ENCODE measurements around the gene SEC61B. TPM values are rescaled to one million over a fixed set of nuclear protein-coding genes. Genes with fewer than 3 reads are reported as not detected.

Gene SEC61B
- total RNA-seq, 6 donors from 2014 or later: 26.2 to 128 (median 95.7) TPM

DNA sequence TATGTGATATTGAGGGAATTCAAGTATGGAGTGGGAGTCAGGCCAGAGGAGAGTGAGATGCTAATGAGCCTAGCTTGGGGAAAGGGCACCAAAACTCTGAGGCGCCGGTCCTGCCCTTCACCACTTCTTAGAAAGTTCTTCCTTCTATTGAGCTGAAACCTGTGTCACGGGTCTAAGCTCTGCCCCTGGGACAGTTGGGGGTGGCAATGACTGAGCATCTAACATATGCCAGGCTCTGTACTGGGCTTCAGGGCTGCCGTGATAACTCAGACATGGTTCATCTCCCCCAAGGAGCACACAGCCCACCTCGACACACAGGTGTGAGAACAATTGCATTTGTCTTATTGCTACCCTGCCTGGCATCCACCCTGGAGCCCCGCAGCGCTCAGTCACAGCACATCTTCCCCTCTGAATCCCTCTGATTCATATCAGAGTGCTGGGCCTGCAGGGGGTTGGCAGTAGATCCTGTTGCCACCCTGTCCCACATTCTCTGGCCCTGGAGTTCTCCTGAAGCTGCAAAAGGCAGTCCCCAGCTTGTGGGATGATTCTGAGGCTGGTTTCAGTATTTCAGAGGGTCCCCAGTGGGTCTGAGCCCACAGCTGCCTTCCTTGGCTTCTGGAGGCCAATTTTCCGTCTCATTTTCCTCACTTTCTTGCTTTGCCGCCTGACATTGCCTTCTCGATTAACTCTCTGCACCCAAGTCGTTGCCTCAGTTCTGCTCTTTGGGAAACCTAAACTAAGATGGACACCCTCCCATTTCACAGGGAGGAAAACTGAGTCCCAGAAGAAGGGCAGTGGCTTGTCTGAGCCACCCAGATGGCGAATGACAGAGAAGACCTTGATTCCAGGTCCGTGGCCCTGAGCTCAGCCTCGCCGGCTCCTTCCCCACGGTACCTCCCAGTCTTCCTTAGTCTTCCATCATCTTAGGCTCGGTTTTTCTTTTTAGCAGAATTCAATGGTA is 42.9 kb upstream of the SEC61B start:
- ATAC-seq (ENCODE audit: low FRiP score in 2 of 2) (no peak), DNase-seq (no peak)
- Histone ChIP-seq H3K27ac (no peak overlapping the region), H3K4me3 (no peak overlapping the region), H3K9me3 (no peaks in the 10 kb centered on the region), H3K27me3 (no peaks in the 10 kb centered on the region), H3K4me1 (peaks cover 0 to 4% (median 2%) of the 10 kb centered on the region in 4 donors), H3K36me3 (no peaks in the 10 kb centered on the region)
- TF ChIP-seq POLR2A (IDR thresholded peaks at IDR 0.05): no peak
- TF ChIP-seq EP300 (IDR thresholded peaks at IDR 0.05): no peak
- no peak for TF ChIP-seq CTCF (IDR thresholded peaks at IDR 0.05)
- TF ChIP-seq POLR2AphosphoS5 (IDR thresholded peaks at IDR 0.05): no peak
- WGBS, 2 donors: 90 to 91% methylated on average over 16 to 17 of the region's 17 CpGs

DNA sequence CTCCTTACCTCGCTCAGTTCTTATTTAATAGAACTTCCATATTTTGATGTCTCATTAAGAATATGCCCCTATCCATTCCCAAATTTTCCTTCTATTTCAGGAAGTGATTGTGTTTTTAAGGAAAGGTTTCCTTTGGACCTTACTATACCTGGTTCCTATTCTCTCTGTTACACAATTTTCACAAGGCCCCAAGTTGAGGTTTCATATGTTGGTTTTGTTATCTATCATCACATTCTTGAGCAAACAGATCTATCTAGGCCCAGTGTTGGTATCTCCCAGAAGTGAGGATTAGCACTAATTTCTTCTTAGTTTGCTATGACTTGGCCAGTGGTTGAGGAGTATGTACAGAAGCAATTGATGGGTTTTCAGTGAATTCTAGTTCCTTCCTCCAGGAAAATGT is 41.9 kb upstream of the SEC61B start:
- WGBS, 2 donors: 100% methylated on average over 1 of the region's 1 CpG
- no peak for ATAC-seq (ENCODE audit: low FRiP score in 2 of 2)
- H3K27me3 ChIP-seq: no peaks in the 10 kb centered on the region

GRCh38 chr9:99180662-99181061 is 41.4 kb upstream of the SEC61B start:
- Histone ChIP-seq H3K27ac (no peak overlapping the region), H3K36me3 (no peaks in the 10 kb centered on the region), H3K4me1 (peaks cover 5 to 14% (median 10%) of the 10 kb centered on the region in 4 donors), H3K9me3 (no peaks in the 10 kb centered on the region), H3K4me3 (no peak overlapping the region), H3K27me3 (no peaks in the 10 kb centered on the region)
- ATAC-seq (ENCODE audit: low FRiP score in 2 of 2) (no peak), DNase-seq (no peak)
- 70 to 72% methylated on average over 9 of the region's 9 CpGs for WGBS, 2 donors
- TF ChIP-seq POLR2AphosphoS5 (IDR thresholded peaks at IDR 0.05) (no peak), EP300 (IDR thresholded peaks at IDR 0.05) (no peak), CTCF (IDR thresholded peaks at IDR 0.05) (no peak), POLR2A (IDR thresholded peaks at IDR 0.05) (no peak)

More for the DNA sequence above, 41.9 kb upstream of the SEC61B start:
- DNase-seq: no peak
- H3K9me3 ChIP-seq: no peaks in the 10 kb centered on the region
- no peaks in the 10 kb centered on the region for H3K36me3 ChIP-seq
- H3K27ac ChIP-seq: no peak overlapping the region
- H3K4me1 ChIP-seq: peaks cover 5 to 14% (median 10%) of the 10 kb centered on the region in 4 donors
- H3K4me3 ChIP-seq: no peak overlapping the region
- TF ChIP-seq EP300 (IDR thresholded peaks at IDR 0.05) (no peak), POLR2A (IDR thresholded peaks at IDR 0.05) (no peak), CTCF (IDR thresholded peaks at IDR 0.05) (no peak), POLR2AphosphoS5 (IDR thresholded peaks at IDR 0.05) (no peak)

DNA sequence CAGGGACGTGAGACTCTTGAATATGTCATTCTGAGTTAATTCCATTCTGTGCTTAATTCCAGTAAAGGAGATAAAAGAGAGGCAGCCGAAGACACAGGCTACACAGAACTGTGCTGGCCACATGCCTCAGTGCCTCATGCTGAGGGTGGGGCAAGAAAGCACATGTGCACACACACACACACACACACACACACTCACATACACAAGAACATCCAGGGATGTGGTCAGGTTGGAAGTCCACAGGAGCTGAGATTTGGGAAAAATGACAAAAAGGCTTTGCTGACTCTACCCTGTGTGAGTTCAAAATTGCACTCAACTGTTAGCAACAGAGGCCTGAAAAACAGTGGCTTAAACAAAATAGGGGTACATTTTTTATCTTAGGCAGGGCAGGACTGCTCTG is 40.9 kb upstream of the SEC61B start:
- TF ChIP-seq POLR2AphosphoS5 (IDR thresholded peaks at IDR 0.05) (no peak), CTCF (IDR thresholded peaks at IDR 0.05) (no peak), POLR2A (IDR thresholded peaks at IDR 0.05) (no peak)
- no peak for ATAC-seq (ENCODE audit: low FRiP score in 2 of 2)
- Histone ChIP-seq H3K9me3 (no peaks in the 10 kb centered on the region), H3K4me1 (peaks cover 5 to 14% (median 10%) of the 10 kb centered on the region in 4 donors), H3K27ac (peak overlapping the region in 1 of 4 donors; percentile 28), H3K27me3 (no peaks in the 10 kb centered on the region), H3K36me3 (no peaks in the 10 kb centered on the region), H3K4me3 (no peak overlapping the region)
- no peak for DNase-seq
- WGBS, 2 donors: 66 to 86% methylated on average over 2 of the region's 2 CpGs

Measured in upper lobe of left lung (tissue), 6 donors.